ENCODE results near the gene CIDEB. TPM values are rescaled to one million over a fixed set of nuclear protein-coding genes. Genes with fewer than 3 reads are reported as not detected.

Gene CIDEB
- total and polyA plus RNA-seq, 9 of the 15 experiments (the other 6 are each of a cell fraction or from before 2014, with no cell fraction given): 0.03 to 0.35 (median 0.09) TPM; not detected in 3

- TF ChIP-seq PBX2 (CRISPR knock-in tag; IDR thresholded peaks at IDR 0.05; ENCODE audit: low read depth): no peak
- no peak for TF ChIP-seq PBX2 (tag; conservative IDR thresholded peaks at IDR 0.05; ENCODE audit: low read depth)
- TF ChIP-seq ZNF395 (CRISPR knock-in tag; IDR thresholded peaks at IDR 0.05): peak; percentile 26; the same call in 1 of the 2 replicates
- TF ChIP-seq ZNF24 (IDR thresholded peaks at IDR 0.05): no peak
- TF ChIP-seq JUNB (CRISPR knock-in tag; conservative IDR thresholded peaks at IDR 0.05): no peak
- no peak for TF ChIP-seq ERF (CRISPR knock-in tag; IDR thresholded peaks at IDR 0.05)
- no peak for TF ChIP-seq ZNF707 (CRISPR knock-in tag; conservative IDR thresholded peaks at IDR 0.05)
- TF ChIP-seq TSC22D4 (tag; IDR thresholded peaks at IDR 0.05): no peak
- TF ChIP-seq HNRNPL (IDR thresholded peaks at IDR 0.05; ENCODE audit: low read depth, low read length): no peak
- TF ChIP-seq HDAC1 (IDR thresholded peaks at IDR 0.05): peak in 1 of 2 experiments; percentile 71; a peak in 2 of 4 replicates
- TF ChIP-seq ZNF354B (CRISPR knock-in tag; IDR thresholded peaks at IDR 0.05): no peak
- TF ChIP-seq ATF4 (CRISPR knock-in tag; IDR thresholded peaks at IDR 0.05): no peak
- no peak for TF ChIP-seq SIN3B (IDR thresholded peaks at IDR 0.05; ENCODE audit: low read depth)
- TF ChIP-seq HMGN3 (IDR thresholded peaks at IDR 0.05; ENCODE audit: borderline replicate concordance, extremely low read depth, insufficient read length, low read depth, low read length): no peak
- TF ChIP-seq ETV6 (IDR thresholded peaks at IDR 0.05; ENCODE audit: borderline replicate concordance in 1 of 2, low read depth in 2 of 2, low read length in 1 of 2): no peak
- no peak for TF ChIP-seq ETV6 (CRISPR knock-in tag; IDR thresholded peaks at IDR 0.05; ENCODE audit: borderline replicate concordance)
- TF ChIP-seq L3MBTL2 (IDR thresholded peaks at IDR 0.05): no peak
- no peak for TF ChIP-seq TRIM28 (IDR thresholded peaks at IDR 0.05)
- no peak for TF ChIP-seq XRCC5 (IDR thresholded peaks at IDR 0.05; ENCODE audit: low read depth, low read length)
- no peak for TF ChIP-seq DEAF1 (CRISPR knock-in tag; IDR thresholded peaks at IDR 0.05)
- no peak for TF ChIP-seq SP1 (CRISPR knock-in tag; IDR thresholded peaks at IDR 0.05)
Measured at GRCh38 chr14:24255931-24256711, 51.7 kb downstream of the CIDEB start (continued).

All from K562 (cell line).